Measurements from ENCODE around the gene SPINK2. TPM values are rescaled to one million over a fixed set of nuclear protein-coding genes. Genes with fewer than 3 reads are reported as not detected.

The SPINK2 gene, protein sequence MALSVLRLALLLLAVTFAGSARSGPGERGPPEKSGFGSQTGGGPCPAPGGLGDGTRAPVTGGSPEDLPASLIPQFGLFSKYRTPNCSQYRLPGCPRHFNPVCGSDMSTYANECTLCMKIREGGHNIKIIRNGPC
- not detected in 2 replicates for total RNA-seq

DNA sequence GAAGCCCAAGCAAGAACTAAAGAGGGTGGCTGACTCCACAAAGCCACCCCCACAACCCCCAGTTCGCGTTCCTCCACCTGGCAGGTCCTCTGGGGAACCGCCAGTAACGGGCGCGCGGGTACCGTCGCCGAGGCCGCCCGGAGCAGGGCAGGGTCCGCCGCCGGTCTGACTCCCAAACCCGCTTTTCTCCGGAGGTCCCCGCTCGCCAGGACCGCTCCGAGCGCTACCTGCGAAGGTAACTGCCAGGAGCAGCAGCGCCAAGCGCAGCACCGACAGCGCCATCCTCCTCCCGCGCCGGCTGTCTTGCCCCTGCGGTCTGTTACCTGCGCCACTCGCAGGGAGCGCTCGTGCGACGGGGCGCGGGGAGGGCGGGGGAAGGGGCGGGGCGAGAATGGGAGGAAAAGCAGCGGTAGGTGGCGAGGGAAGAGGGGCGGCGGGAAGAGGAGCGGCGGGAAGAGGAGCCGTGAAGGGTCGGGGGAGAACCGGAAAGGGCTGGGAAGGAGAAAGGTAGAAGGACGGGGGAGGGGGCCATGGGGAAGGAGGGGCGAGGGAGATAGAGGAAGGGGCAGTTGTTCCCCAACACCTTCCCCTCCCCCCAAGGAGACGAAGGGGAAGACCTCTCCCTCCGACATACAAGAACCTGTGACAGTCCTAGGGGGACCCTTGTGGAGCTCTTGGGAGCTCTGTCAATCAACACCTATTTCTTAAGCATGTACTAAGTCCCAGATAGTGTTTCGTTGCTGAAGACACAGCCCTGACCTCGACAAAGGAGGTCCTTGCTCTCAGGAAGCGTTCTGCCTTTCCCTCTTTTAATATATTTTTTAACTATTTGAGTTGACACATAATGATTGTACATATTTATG lies at the start of gene SPINK2:
SPINK2 (minus strand) TSS at position 321 of the 863 bp plus-strand sequence; CDS start at position 282, 39 bp downstream.

Other genes with a start within 250 kb of the SPINK2 start
- 19.8 and 50.3 TPM in 2 replicates for gene HOPX, start 140.4 kb downstream of the SPINK2 start, total RNA-seq
- gene REST, start 86.2 kb upstream of the SPINK2 start, total RNA-seq, result 21.1 and 21.7 TPM in 2 replicates
- 18.6 and 37.3 TPM in 2 replicates for gene NOA1, start 155.9 kb upstream of the SPINK2 start, total RNA-seq
- 102 and 136 TPM in 2 replicates for gene POLR2B, start 157.2 kb upstream of the SPINK2 start, total RNA-seq